ENCODE measurements around the gene EPHA4.

EPHA4 gene

DNA sequence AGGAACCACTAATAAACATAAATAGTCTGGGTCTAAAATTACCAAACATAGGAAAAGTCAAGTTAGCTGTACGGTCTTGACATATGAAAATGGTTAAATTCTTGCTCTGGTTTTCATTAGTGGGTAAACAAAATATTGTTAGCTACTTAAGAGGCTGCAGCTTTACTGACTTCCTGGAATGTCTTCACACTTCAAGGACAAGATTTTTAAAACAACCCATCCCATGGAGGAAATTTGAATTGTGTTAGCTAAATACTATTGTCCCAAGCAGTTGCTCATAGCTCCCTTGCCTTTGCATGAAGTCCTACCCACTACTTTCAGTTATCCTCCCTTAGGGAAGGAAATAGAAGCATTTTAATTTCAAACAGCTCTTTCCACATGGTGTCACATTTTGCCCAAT lies 128.5 kb downstream of the EPHA4 start:
- Mint-ChIP-seq H3K4me1 (peaks cover 4% of the 10 kb centered on the region), H3K27ac (no peak overlapping the region), H3K27me3 (no peaks in the 10 kb centered on the region), H3K4me3 (no peak overlapping the region), H3K9me3 (no peaks in the 10 kb centered on the region), H3K36me3 (peaks cover 8% of the 10 kb centered on the region)
- no peak for ATAC-seq

DNA sequence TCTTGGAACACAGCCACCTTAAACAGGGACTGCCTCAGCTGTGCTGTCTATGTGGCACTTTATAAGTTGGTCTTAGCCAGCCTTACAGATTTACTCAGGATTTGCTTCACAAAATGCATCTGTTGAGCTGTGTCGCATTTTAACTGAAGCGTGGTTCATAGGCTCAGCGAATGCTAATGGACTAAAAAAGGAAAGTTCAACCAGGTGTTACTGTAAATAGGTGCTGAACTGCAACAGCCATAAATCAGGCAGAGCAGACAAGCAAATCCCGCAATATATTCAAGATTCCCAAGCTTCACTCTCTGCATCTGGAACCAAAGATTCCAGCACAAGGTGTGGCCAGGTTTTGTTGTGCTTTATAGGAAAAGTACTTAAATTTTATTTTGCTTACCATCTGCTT lies 130.0 kb downstream of the EPHA4 start:
- Mint-ChIP-seq H3K4me1 (no peaks in the 10 kb centered on the region), H3K27ac (no peak overlapping the region), H3K4me3 (no peak overlapping the region), H3K27me3 (no peaks in the 10 kb centered on the region), H3K9me3 (no peaks in the 10 kb centered on the region), H3K36me3 (peaks cover 8% of the 10 kb centered on the region)
- no peak for ATAC-seq

DNA sequence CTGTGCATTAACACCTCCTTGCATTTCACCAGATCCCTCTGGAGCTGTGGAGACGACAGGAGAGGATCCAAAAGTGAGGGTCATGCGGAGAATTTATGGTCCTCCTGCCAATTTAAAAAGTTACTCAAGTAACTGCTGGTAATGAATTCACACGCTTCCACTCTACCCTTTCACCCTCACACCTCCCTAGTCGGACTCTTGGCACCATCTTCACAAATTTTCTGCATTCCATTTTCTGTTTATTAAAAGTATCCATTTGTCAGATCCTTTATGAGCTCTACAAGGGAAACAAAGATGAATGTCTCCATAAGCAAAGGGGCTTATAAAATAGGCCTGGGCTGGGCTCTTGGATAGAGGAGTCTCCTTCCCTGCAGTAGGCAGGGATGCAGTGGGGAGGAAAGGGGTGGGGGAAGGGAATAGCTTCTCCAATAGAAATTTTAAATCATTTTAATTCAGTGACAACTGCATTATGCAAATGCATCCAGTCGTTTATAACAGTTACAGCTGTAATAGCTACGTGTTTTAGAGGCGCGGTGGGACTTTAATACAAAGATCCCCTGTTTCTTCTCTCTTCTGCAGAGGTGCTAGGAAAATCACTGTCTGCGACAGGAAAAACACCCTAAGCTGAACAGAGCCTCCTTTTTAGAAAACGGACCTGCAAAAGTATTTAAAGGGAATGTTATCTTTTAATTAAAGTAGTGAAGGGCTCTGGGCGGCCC lies 132.2 kb downstream of the EPHA4 start:
- no peaks in the 10 kb centered on the region for H3K4me1 Mint-ChIP-seq
- no peaks in the 10 kb centered on the region for H3K27me3 Mint-ChIP-seq
- H3K27ac Mint-ChIP-seq, result no peak overlapping the region
- no peaks in the 10 kb centered on the region for H3K9me3 Mint-ChIP-seq
- H3K4me3 Mint-ChIP-seq, result no peak overlapping the region
- no peak for ATAC-seq
- peaks cover 8% of the 10 kb centered on the region for H3K36me3 Mint-ChIP-seq

DNA sequence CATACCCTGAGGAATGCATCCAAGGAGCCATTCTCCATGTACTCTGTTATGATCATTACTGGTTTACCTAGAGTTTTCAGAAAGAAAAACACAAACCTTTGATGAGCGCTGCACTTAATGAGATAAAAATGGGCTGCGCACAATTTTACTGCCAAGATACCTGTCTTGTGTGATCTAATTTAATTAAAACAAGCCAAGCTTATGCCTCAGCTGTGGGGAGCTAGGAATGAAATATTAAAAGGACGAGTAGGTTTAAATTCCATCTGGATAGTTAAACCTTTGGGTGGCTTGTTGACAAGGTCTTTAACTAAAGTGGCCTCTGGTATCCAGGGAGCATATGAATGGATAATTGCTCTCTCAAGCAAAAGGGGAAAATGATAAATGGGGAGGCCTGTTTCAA lies 135.0 kb downstream of the EPHA4 start:
- Mint-ChIP-seq H3K4me1 (no peaks in the 10 kb centered on the region), H3K4me3 (no peak overlapping the region), H3K9me3 (no peaks in the 10 kb centered on the region), H3K27ac (no peak overlapping the region), H3K27me3 (no peaks in the 10 kb centered on the region), H3K36me3 (peaks cover 8% of the 10 kb centered on the region)
- no peak for ATAC-seq

DNA sequence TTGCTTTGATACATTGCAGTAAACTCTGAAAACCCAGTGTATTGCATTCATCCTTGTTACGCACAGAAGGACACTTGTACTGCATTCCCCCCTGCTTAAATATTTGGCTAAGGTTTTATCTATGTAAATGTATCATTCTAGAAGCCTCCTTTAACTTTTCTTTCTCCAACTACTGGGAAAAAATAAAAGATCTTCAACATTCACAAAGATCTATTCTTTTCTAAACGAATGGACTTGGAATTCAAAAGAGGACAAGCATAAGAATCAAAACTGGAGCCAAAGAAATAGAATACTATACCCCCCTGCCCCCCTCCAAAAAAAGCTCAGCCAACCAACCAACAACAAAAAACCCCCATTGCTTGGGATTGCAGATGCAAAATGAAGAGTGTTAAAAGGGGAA lies 136.9 kb downstream of the EPHA4 start:
- Mint-ChIP-seq H3K4me1 (no peaks in the 10 kb centered on the region), H3K4me3 (no peak overlapping the region), H3K27me3 (no peaks in the 10 kb centered on the region), H3K36me3 (no peaks in the 10 kb centered on the region), H3K27ac (no peak overlapping the region), H3K9me3 (no peaks in the 10 kb centered on the region)
- no peak for ATAC-seq

DNA sequence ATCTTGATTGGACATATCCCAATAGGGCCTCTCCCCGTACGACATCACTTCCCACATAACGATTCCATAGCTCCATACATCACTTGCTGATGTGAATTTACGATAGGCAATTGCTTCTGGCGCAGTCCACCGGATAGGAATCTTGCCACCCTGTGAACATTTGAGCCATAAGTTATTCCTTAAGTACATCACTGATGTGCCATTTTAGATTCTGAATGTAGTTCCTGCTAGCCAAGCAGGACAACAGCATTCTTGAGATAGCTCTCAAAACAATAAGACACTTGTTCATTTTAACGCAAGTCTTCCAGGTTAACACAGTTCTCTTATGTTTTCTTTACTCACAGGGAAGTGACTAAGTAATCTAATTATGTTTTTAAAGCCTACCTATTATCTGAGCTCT lies 138.0 kb downstream of the EPHA4 start:
- Mint-ChIP-seq H3K36me3 (no peaks in the 10 kb centered on the region), H3K4me3 (no peak overlapping the region), H3K9me3 (no peaks in the 10 kb centered on the region), H3K27ac (no peak overlapping the region), H3K4me1 (no peaks in the 10 kb centered on the region), H3K27me3 (no peaks in the 10 kb centered on the region)
- no peak for ATAC-seq

DNA sequence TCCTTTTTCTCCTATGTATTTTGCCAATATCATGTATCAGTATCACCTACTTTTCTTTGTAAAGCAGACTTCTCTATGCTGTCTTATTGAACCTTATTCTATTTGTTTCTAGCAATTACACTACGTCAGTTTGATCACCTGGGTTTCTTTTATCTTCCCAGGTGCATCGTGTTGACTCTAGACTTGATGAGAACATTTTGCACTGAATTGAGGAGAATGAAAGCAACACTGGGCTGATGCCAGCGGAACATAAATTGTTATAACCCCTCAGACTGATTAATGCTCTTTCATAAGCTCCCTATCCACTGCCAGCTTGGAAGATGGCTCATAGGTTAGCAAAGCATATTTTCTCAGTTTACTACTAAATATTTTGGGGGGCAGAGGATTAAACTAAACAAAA lies 140.6 kb downstream of the EPHA4 start:
- no peaks in the 10 kb centered on the region for H3K36me3 Mint-ChIP-seq
- H3K27me3 Mint-ChIP-seq, result no peaks in the 10 kb centered on the region
- no peaks in the 10 kb centered on the region for H3K4me1 Mint-ChIP-seq
- no peak overlapping the region for H3K27ac Mint-ChIP-seq
- H3K4me3 Mint-ChIP-seq, result no peak overlapping the region
- no peak for ATAC-seq
- no peaks in the 10 kb centered on the region for H3K9me3 Mint-ChIP-seq

DNA sequence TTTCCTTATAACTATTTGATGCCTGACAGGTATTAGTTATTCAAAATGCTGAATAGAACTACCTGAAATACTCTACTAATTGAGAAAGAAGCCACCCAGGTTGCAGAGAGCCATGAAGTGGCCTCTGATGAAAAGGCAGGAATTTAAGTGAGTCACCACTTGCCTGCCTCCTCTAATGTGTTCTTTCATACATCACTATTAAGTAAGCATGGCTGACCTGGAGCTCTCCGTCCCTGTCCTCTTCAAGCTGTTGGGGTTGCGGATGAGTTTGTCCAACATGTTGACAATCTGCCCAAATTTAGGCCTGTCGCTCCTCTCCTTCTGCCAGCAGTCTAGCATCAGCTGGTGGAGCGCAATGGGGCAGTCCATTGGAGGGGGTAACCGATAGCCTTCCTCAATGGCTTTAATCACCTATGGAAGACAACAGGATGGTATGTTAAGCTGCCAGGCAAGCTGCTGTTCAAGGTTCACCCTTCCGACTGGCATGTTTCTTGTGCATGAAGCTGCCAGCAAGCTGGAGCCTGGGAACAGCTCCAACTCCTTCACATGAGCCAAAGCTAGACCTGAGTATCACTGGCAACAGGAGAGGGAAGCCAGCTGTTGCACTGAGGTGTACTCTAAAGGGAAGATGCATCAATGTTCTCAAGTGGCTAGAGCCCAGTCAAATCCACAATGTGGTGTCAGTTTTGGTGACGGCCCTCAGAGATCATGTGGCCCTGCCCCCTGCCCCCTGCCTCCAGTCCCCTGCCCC lies 142.2 kb downstream of the EPHA4 start:
- no peaks in the 10 kb centered on the region for H3K4me1 Mint-ChIP-seq
- no peaks in the 10 kb centered on the region for H3K27me3 Mint-ChIP-seq
- no peaks in the 10 kb centered on the region for H3K36me3 Mint-ChIP-seq
- H3K4me3 Mint-ChIP-seq, result no peak overlapping the region
- H3K9me3 Mint-ChIP-seq, result no peaks in the 10 kb centered on the region
- no peak overlapping the region for H3K27ac Mint-ChIP-seq
- no peak for ATAC-seq

DNA sequence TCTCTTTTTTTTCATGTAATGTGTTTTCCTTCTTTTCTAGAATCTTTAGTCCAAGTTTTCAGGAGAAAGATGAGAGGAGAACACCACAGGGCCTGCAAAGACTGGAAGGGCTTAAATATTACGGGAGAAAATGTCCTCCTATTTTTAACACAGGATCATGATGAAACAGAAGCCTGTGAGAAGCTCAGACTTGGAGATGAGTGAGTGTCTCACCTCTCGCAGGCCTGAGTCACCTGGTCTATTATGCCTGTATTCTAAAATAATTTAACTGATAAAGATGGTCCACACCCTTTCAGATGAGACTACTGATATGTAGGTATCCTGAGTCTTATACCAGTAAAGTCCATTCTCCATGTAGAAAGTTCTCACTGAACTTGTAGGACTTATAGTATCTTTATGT lies 143.2 kb downstream of the EPHA4 start:
- Mint-ChIP-seq H3K36me3 (no peaks in the 10 kb centered on the region), H3K27me3 (no peaks in the 10 kb centered on the region), H3K4me3 (no peak overlapping the region), H3K27ac (no peak overlapping the region), H3K9me3 (no peaks in the 10 kb centered on the region), H3K4me1 (no peaks in the 10 kb centered on the region)
- ATAC-seq, result no peak

DNA sequence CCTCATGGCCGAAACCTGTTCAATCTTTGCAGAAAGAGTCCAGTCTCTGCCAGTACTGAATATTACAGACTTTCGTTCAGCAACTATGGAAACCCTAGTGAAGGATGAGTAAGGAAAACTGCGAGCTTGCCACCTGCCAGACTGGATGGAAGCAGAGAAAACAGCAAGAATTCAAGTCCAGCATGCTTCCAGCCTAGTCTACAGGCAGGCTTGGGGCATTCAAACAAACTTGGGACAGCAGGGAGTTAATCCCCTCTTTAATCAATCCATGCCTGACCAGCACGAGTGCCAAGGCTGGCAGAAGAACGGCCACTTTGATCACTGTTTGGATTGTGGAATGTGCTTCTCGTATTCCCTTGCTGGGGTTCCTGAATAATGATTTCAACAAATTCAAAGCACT lies 145.2 kb downstream of the EPHA4 start:
- H3K9me3 Mint-ChIP-seq, result no peaks in the 10 kb centered on the region
- H3K4me3 Mint-ChIP-seq, result no peak overlapping the region
- no peaks in the 10 kb centered on the region for H3K4me1 Mint-ChIP-seq
- no peaks in the 10 kb centered on the region for H3K36me3 Mint-ChIP-seq
- H3K27me3 Mint-ChIP-seq, result no peaks in the 10 kb centered on the region
- no peak overlapping the region for H3K27ac Mint-ChIP-seq
- no peak for ATAC-seq

DNA sequence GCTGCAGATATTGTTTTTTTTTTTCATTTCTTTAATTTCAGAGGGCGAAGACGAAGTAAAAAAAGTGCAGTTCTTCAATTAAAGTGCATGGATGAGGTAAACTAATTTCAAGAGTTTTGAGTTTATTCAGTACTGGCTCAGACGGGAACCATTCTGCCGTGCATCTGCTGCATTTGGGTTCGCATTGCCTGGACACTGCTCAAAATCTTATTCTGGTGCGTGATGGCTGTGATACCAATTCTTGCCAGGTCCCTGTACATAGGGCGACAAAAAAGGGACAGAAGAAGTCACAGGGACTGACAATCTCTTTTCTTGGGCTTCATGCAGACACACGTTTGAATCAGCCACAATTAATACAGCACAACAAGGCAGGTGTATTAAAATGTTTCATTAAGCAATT lies 146.2 kb downstream of the EPHA4 start:
- Mint-ChIP-seq H3K9me3 (no peaks in the 10 kb centered on the region), H3K27ac (no peak overlapping the region), H3K27me3 (no peaks in the 10 kb centered on the region), H3K36me3 (no peaks in the 10 kb centered on the region), H3K4me3 (no peak overlapping the region), H3K4me1 (peaks cover 2% of the 10 kb centered on the region)
- ATAC-seq, result no peak

DNA sequence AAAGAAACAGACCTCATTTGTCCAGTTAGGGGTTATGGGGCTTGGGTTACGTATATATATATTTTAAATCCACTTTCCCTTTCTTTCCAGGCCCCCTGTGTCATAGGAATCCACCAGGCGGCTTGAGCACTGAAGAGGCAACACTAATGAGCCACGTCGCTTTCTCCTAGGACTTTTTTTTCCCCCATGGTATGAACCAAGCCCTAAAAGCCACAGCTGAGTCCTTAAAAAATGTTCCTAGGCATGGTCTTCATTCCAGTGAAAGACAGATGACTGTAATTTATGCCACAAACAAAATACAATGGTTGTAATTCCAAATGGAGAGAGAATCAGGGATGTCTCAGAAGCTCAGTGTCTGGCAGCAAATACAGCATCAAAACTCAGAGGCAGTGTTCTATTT lies 146.8 kb downstream of the EPHA4 start:
- Mint-ChIP-seq H3K4me1 (peaks cover 8% of the 10 kb centered on the region), H3K9me3 (no peaks in the 10 kb centered on the region), H3K4me3 (no peak overlapping the region), H3K27me3 (no peaks in the 10 kb centered on the region), H3K27ac (no peak overlapping the region), H3K36me3 (no peaks in the 10 kb centered on the region)
- ATAC-seq, result no peak

DNA sequence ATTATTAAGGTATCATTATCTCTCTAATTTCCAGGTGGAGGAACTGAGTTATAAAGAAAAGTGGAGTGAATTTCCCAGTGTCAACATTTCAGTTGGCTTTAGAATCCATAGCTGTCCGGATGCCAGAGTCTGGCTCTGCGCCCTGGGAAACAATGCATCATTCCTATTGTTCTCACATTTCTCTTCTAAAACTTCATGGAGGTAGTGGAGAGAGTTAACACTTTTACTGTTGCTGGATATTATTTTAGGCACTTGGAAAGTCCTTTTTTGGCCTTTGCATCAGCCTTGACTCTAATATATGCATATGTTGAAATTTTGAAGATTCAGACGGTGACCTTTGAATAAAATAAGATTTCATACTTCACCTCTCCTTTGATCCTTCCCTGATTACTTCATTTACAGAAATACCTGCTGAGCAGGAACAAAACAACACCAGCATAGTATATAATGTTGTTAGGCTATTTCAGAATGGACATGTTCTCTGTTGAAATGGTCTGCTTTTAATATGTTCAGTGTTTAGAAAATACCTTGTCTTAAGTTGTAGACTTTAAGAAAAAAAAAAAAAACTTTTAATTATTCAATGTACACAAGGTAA lies 148.8 kb downstream of the EPHA4 start:
- Mint-ChIP-seq H3K4me1 (peaks cover 12% of the 10 kb centered on the region), H3K27ac (peak overlapping the region; percentile 40), H3K36me3 (no peaks in the 10 kb centered on the region), H3K9me3 (no peaks in the 10 kb centered on the region), H3K4me3 (no peak overlapping the region), H3K27me3 (no peaks in the 10 kb centered on the region)
- no peak for ATAC-seq

DNA sequence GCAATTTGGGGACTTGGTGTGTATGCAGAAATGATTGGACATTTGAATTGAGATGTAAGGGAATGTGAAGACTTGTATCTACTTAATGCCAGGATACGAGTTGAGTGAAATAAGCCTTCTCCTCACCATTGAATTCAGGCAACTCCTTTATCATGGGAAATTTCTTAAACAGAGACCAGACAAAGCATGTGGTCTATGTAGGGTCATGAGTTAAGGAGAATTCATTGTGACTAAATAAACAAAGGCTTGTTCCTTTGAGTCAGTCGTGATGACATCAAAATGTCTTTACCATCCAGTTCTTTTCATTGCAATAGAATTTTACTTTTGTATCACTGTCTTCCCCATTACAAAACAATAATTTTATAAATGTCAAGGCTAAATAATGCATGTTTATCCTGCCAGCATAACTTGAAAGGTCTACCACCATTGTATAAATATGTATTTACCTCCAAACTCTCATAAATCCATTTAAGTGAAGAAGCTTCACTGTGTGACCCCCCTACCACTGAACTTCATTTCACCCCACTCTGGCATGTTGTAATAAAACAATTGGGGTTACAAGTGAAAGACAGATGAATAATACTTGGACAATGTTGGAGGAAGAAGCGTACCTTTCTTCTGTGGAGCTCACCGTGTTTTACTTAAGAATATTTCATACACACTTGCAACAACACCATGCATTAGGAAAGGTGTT lies 149.4 kb downstream of the EPHA4 start:
- no peak for ATAC-seq
- no peaks in the 10 kb centered on the region for H3K9me3 Mint-ChIP-seq
- H3K4me3 Mint-ChIP-seq, result no peak overlapping the region
- H3K27ac Mint-ChIP-seq, result peak overlapping the region; percentile 40
- no peaks in the 10 kb centered on the region for H3K36me3 Mint-ChIP-seq
- no peaks in the 10 kb centered on the region for H3K27me3 Mint-ChIP-seq
- peaks cover 12% of the 10 kb centered on the region for H3K4me1 Mint-ChIP-seq

DNA sequence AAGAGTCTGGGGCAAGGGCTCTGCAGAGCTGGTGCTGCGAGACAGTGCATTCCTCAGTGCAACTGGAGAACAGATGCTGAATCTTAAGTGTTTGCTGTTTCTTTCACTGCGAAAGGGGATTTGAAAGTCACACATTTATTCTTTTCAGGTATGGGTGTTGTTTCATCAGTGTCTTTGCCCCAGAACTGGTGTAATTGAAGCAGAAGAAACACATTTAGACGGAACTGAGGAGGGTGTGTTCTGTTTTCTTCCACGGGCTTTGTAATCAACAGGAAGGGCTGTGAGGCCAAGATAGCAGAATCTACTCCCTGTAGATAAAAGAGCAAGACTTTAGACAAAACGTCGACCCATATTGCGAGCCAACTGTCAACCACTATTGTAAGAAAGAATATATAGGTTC lies 151.9 kb downstream of the EPHA4 start:
- H3K36me3 Mint-ChIP-seq, result no peaks in the 10 kb centered on the region
- peak; percentile 69 for ATAC-seq
- H3K4me3 Mint-ChIP-seq, result peak overlapping the region; percentile 23
- H3K27ac Mint-ChIP-seq, result peak overlapping the region; percentile 79
- no peaks in the 10 kb centered on the region for H3K27me3 Mint-ChIP-seq
- peaks cover 12% of the 10 kb centered on the region for H3K4me1 Mint-ChIP-seq
- no peaks in the 10 kb centered on the region for H3K9me3 Mint-ChIP-seq
